Nephron progenitor cell (in vitro differentiated cells): ENCODE results near the gene SRCIN1.
"Not testable (repeated sequence)": the region's sequence is repeated elsewhere in the genome, so short reads cannot be mapped to it uniquely, and the experiment has no call there.

Experiments
- DNase-seq: peaks from one replicate; pipeline ENCODE4 v3.0.0; 2021
- H3K27ac Mint-ChIP-seq: 2 replicates; pipeline ENCODE4 v1.8.0; 2021; ENCODE audit warnings: mild to moderate bottlenecking, moderate library complexity, mixed read lengths
- H3K27me3 Mint-ChIP-seq: 2 replicates; pipeline ENCODE4 v1.8.0; 2021; ENCODE audit warnings: mild to moderate bottlenecking, low read depth, mixed read lengths; ENCODE audit not compliant: poor library complexity
- H3K36me3 Mint-ChIP-seq: 2 replicates; pipeline ENCODE4 v1.8.0; 2021; ENCODE audit warnings: low read depth, mixed read lengths
- H3K4me1 Mint-ChIP-seq: 2 replicates; pipeline ENCODE4 v1.8.0; 2021; ENCODE audit warnings: mixed read lengths
- H3K4me3 Mint-ChIP-seq: 2 replicates; pipeline ENCODE4 v1.8.0; 2021; ENCODE audit warnings: mild to moderate bottlenecking, moderate library complexity, mixed read lengths
- H3K9me3 Mint-ChIP-seq: 2 replicates; pipeline ENCODE4 v1.8.0; 2021; ENCODE audit warnings: mild to moderate bottlenecking, moderate library complexity, mixed read lengths
- TF ChIP-seq, protein P1 (sequence below): fragments of 200-600 bp; sonication (generic); IDR thresholded peaks from 2 replicates; pipeline ENCODE4 v1.5.0; 2021; ENCODE audit warnings: antibody characterized with exemption

SRCIN1 gene

DNA sequence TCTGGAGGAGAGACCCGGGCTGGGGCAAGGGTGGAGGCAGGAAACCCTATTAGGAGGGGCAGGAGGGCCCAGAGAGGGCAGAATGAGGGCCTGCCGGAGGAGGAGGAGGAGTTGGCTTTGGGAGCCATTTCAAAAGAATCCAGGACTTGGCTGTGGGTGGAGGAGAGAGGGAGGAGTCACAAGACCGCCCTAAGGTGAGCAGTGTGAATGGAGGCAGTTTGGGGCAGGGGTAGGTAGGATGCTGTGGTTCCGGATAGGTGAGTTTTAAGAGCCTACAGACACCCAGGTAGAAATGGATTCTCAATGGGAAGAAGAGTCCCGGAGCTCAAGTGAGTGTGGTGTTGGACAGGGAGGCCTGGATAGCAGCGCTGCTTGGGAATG is 97.2 kb downstream of the SRCIN1 start:
- Mint-ChIP-seq H3K27ac (no peak overlapping the region), H3K4me1 (peaks cover 37% of the 10 kb centered on the region), H3K9me3 (no peaks in the 10 kb centered on the region), H3K27me3 (peaks cover 58% of the 10 kb centered on the region), H3K4me3 (peak overlapping the region; percentile 47), H3K36me3 (peaks cover 6% of the 10 kb centered on the region)
- no peak for DNase-seq
- TF ChIP-seq, protein P1, sequence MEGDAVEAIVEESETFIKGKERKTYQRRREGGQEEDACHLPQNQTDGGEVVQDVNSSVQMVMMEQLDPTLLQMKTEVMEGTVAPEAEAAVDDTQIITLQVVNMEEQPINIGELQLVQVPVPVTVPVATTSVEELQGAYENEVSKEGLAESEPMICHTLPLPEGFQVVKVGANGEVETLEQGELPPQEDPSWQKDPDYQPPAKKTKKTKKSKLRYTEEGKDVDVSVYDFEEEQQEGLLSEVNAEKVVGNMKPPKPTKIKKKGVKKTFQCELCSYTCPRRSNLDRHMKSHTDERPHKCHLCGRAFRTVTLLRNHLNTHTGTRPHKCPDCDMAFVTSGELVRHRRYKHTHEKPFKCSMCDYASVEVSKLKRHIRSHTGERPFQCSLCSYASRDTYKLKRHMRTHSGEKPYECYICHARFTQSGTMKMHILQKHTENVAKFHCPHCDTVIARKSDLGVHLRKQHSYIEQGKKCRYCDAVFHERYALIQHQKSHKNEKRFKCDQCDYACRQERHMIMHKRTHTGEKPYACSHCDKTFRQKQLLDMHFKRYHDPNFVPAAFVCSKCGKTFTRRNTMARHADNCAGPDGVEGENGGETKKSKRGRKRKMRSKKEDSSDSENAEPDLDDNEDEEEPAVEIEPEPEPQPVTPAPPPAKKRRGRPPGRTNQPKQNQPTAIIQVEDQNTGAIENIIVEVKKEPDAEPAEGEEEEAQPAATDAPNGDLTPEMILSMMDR, result no peak

DNA sequence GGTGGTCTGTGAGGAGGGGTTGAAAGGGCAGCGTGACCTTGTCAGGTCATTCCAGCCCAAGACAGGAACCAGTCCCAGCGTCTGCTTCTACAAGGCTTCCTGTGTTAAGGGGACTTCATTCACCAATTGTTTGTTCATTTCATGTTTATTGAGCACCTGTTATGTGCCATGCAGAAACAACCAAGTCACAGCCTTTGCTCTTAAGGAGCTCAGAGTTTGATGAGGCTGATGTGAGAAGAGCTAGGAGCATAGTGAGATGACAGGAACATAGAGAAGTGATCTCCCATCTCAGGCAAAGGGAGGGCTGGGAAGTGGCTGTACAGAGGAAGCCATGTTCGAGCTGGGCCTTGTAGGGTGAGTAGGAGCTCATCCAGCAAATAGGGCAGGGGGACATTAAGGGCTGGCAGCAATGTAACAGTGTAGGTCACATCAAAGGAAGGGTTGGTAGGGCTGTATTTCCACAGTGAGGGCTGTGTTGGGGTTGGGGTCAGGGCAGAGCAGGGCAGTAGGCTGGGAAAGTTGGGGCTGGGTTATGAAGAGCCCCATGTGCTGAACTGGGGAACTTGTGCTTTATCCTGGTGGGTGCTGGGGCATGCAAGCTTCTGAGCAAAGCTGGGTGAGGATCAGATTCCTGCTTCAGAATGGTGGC is 97.7 kb downstream of the SRCIN1 start:
- peaks cover 37% of the 10 kb centered on the region for H3K4me1 Mint-ChIP-seq
- no peak overlapping the region for H3K27ac Mint-ChIP-seq
- TF ChIP-seq, protein P1, result no peak
- peaks cover 55% of the 10 kb centered on the region for H3K27me3 Mint-ChIP-seq
- peak overlapping the region; percentile 9 for H3K4me3 Mint-ChIP-seq
- DNase-seq, result no peak
- peaks cover 9% of the 10 kb centered on the region for H3K36me3 Mint-ChIP-seq
- no peaks in the 10 kb centered on the region for H3K9me3 Mint-ChIP-seq

DNA sequence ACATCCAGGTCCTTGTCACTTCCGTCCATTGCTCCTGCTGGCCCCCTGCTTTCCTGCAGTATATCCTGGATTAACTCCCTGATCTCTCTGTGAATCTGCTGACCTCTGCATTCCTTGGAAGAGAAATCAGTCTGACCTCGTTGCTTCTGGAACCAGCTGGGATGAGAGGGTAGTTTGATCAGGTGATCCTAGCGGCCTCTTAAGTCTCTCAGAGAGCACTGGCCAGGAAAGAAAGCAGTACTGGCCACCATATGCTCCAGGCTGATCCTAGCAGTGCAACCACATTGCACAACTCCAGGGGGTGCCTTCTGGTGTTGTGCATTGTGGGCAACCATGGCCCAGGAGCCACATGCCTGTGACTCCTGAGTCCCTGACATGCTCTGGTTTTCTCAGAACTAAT is 98.3 kb downstream of the SRCIN1 start:
- DNase-seq, result no peak
- Mint-ChIP-seq H3K4me1 (peaks cover 34% of the 10 kb centered on the region), H3K27ac (no peak overlapping the region), H3K27me3 (peaks cover 50% of the 10 kb centered on the region), H3K36me3 (peaks cover 15% of the 10 kb centered on the region), H3K9me3 (no peaks in the 10 kb centered on the region), H3K4me3 (no peak overlapping the region)
- TF ChIP-seq, protein P1, result no peak

DNA sequence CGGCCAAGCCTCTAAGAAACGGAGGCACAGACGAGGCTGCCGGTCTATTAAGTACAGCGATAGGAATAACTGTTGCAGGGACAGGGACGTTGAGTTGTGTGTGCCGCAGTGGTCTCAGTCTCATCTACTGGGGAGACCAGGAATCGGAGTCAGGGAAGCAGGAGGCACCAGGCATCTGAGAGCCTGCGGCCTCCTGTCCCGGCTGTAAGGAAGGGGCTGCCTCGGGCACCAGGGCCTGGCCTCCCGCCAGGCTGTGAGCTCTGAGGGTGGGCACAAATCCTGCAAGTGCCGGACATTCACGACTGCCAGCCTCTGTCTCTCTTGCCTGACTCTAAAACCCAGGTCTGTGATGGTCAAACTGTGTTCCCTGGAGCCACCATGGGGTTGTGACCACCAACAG is 101.5 kb downstream of the SRCIN1 start:
- H3K4me3 Mint-ChIP-seq, result no peak overlapping the region
- DNase-seq, result no peak
- peak overlapping the region; percentile 32 for H3K27ac Mint-ChIP-seq
- peaks cover 23% of the 10 kb centered on the region for H3K27me3 Mint-ChIP-seq
- no peaks in the 10 kb centered on the region for H3K9me3 Mint-ChIP-seq
- peaks cover 13% of the 10 kb centered on the region for H3K4me1 Mint-ChIP-seq
- TF ChIP-seq, protein P1, result no peak
- H3K36me3 Mint-ChIP-seq, result peaks cover 31% of the 10 kb centered on the region

DNA sequence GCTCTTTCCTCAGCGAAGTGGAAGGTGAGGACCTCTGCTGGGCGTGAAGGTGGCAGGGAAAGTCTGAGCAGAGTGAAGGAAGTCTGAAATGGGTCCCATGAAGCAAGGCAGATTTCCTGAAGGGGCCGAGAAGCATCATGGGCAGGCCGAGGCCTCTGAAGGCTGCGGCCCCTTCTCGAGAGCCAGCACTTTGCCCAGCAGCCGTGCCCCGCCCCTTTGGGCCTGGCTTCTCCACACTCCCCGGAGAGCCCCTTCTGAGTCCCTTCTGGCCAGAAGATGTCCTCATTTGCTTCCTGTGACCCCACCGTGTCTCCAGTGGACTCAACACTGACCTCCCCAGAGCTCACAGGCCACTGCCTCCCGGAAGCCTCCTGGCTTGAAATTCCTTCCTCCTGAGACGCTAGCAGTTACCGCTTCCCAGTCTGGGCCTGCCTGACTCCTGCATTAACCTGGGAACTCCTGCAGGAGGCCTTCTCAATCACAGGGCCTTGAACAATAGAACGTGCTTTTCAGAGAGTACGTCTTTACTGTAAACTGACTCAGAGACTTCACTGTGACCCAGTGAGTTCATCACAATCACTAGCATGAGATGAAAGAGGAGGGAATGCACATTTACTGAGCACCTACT is 102.4 kb downstream of the SRCIN1 start:
- H3K27me3 Mint-ChIP-seq, result peaks cover 15% of the 10 kb centered on the region
- not testable (repeated sequence) for H3K4me1 Mint-ChIP-seq, H3K27ac Mint-ChIP-seq, DNase-seq, H3K9me3 Mint-ChIP-seq, H3K4me3 Mint-ChIP-seq
- H3K36me3 Mint-ChIP-seq, result peaks cover 31% of the 10 kb centered on the region

DNA sequence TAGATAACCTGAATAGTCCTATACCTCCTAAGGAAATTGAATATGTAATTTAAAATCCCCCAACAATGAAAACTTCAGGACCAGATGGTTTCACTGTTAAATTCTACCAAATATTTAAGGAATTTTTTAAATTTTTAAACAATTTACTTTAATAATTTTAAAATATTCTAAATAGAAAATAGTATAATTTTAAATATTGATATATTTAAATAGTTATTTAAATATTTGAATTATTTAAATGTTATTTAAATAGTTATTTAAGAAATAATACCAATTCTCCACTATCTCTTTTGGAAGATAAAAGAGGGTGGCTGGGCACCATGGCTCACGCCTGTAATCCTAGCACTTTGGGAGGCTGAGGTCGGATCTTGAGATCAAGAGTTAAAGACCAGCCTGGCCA is 104.0 kb downstream of the SRCIN1 start:
- peaks cover 45% of the 10 kb centered on the region for H3K36me3 Mint-ChIP-seq
- DNase-seq, H3K4me3 Mint-ChIP-seq, H3K4me1 Mint-ChIP-seq, H3K27ac Mint-ChIP-seq, H3K27me3 Mint-ChIP-seq: not testable (repeated sequence)
- H3K9me3 Mint-ChIP-seq, result peaks cover 11% of the 10 kb centered on the region

DNA sequence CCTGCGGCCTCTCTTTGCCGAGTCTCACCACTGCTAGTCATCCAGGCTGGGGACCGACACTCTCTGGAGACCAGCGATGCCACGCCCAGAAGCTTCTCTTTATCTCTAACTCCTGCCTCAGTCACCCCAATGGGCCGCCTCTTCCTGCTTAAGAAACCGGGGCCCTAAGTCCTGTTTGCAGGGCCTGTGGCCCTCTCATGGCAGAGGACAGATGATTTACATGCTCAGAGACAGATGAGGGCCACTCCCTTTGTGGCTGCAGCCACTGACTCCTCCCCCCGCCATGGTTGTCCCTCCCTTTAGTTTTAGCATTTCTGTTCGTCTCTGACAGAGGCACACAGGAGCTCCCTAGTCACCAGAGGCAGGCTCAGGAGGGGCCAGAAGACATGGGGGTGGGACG is 106.5 kb downstream of the SRCIN1 start:
- H3K4me3 Mint-ChIP-seq, H3K4me1 Mint-ChIP-seq, H3K27ac Mint-ChIP-seq, DNase-seq, H3K27me3 Mint-ChIP-seq: not testable (repeated sequence)
- Mint-ChIP-seq H3K9me3 (peaks cover 17% of the 10 kb centered on the region), H3K36me3 (peaks cover 68% of the 10 kb centered on the region)
